ENCODE data around the gene SLC6A13. TPM values are rescaled to one million over a fixed set of nuclear protein-coding genes. Genes with fewer than 3 reads are reported as not detected.
A peak's percentile ranks its signal among the peaks of the same experiment; 100 is the strongest.

The SLC6A13 gene
- total RNA-seq, 1 experiment from 2014 or later = not detected

GRCh38 chr12:257521-258321, 4.9 kb downstream of the SLC6A13 start:
- H3K79me2 ChIP-seq (ENCODE audit: insufficient read depth, low read length) = no peaks in the 10 kb centered on the region
- H3K4me2 ChIP-seq (ENCODE audit: insufficient read depth, insufficient read length, low read length) = no peak overlapping the region
- no peak overlapping the region for H4K5ac ChIP-seq (ENCODE audit: insufficient read length, low read depth, low read length)
- no peak for DNase-seq
- H3K23me2 ChIP-seq (ENCODE audit: insufficient read length, low read depth, low read length, poor library complexity, severe bottlenecking) = no peaks in the 10 kb centered on the region
- H3K4me3 Mint-ChIP-seq = no peak overlapping the region
- H3K79me1 ChIP-seq (ENCODE audit: insufficient read depth, low read depth, low read length, poor library complexity, severe bottlenecking) = no peaks in the 10 kb centered on the region
- H4K20me1 ChIP-seq (ENCODE audit: control insufficient read depth, insufficient read depth, insufficient read length) = no peaks in the 10 kb centered on the region
- no peak overlapping the region for H3K27ac ChIP-seq (ENCODE audit: insufficient read length, low read depth, low read length)
- H3K27me3 Mint-ChIP-seq (ENCODE audit: low read depth) = peaks cover 33% of the 10 kb centered on the region
- WGBS (ENCODE audit: extremely low coverage, insufficient read length, low lambda C conversion rate) = no CpG with 5 or more reads among the region's 14 CpGs
- H3K4ac ChIP-seq (ENCODE audit: low read depth, low read length) = no peak overlapping the region
- no peak overlapping the region for H2AK5ac ChIP-seq (ENCODE audit: insufficient read length, low read length)
- no peak overlapping the region for H2BK5ac ChIP-seq (ENCODE audit: insufficient read length, low read length)
- no peak overlapping the region for H2BK120ac ChIP-seq (ENCODE audit: low read depth, low read length, poor library complexity, severe bottlenecking)
- H3K9ac ChIP-seq (ENCODE audit: extremely low read depth, insufficient read length, low read length) = no peak overlapping the region
- H3K4me1 Mint-ChIP-seq = peaks cover 8 to 13% of the 10 kb centered on the region in 2 experiments
- H2BK12ac ChIP-seq (ENCODE audit: insufficient read length, low read depth, low read length) = no peak overlapping the region
- no peak overlapping the region for H3K18ac ChIP-seq (ENCODE audit: insufficient read length, low read depth, low read length)
- H4K91ac ChIP-seq (ENCODE audit: insufficient read length, low read depth, low read length) = no peak overlapping the region
- no peak overlapping the region for H3T11ph ChIP-seq (ENCODE audit: low read length)
- TF ChIP-seq, protein P1, sequence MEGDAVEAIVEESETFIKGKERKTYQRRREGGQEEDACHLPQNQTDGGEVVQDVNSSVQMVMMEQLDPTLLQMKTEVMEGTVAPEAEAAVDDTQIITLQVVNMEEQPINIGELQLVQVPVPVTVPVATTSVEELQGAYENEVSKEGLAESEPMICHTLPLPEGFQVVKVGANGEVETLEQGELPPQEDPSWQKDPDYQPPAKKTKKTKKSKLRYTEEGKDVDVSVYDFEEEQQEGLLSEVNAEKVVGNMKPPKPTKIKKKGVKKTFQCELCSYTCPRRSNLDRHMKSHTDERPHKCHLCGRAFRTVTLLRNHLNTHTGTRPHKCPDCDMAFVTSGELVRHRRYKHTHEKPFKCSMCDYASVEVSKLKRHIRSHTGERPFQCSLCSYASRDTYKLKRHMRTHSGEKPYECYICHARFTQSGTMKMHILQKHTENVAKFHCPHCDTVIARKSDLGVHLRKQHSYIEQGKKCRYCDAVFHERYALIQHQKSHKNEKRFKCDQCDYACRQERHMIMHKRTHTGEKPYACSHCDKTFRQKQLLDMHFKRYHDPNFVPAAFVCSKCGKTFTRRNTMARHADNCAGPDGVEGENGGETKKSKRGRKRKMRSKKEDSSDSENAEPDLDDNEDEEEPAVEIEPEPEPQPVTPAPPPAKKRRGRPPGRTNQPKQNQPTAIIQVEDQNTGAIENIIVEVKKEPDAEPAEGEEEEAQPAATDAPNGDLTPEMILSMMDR (conservative IDR thresholded peaks at IDR 0.05) = no peak
- H2BK20ac ChIP-seq (ENCODE audit: low read depth, low read length, poor library complexity, severe bottlenecking) = no peak overlapping the region
- no peaks in the 10 kb centered on the region for H3K27me3 ChIP-seq (ENCODE audit: insufficient read depth, low read length)
- no peak overlapping the region for H2AFZ ChIP-seq (ENCODE audit: low read length)
- no peaks in the 10 kb centered on the region; the same call in 1 of the 2 replicates for H3K4me1 ChIP-seq (ENCODE audit: insufficient read depth, low read length)
- H3K23ac ChIP-seq (ENCODE audit: insufficient read length, low read depth, low read length) = no peak overlapping the region
- H3K9me3 Mint-ChIP-seq = peaks cover 0 to 2% of the 10 kb centered on the region in 2 experiments; a peak in 1 of 5 replicates
- H2BK15ac ChIP-seq (ENCODE audit: low read depth, low read length) = no peak overlapping the region
- peak overlapping the region in 1 of 3 experiments; percentile 58; a peak in 1 of 7 replicates for H3K27ac Mint-ChIP-seq
- H3K36me3 Mint-ChIP-seq (ENCODE audit: insufficient read depth in 1 of 3, low read depth in 3 of 3) = no peaks in the 10 kb centered on the region
- no peak overlapping the region for H3K56ac ChIP-seq (ENCODE audit: insufficient read length, low read depth, low read length)
- no peak overlapping the region for H4K8ac ChIP-seq (replicated peaks; ENCODE audit: insufficient read length, low read depth, low read length)
- H3K9me3 ChIP-seq (ENCODE audit: control insufficient read depth, low read depth, low read length) = no peaks in the 10 kb centered on the region
- H3K14ac ChIP-seq (ENCODE audit: insufficient read depth, low read length) = no peak overlapping the region

Data from H9 (cell line).